HG03565 (cell line): ENCODE data around the gene BCO2.
A peak's percentile ranks its signal among the peaks of the same experiment; 100 is the strongest.
"Not testable (repeated sequence)": the region's sequence is repeated elsewhere in the genome, so short reads cannot be mapped to it uniquely, and the experiment has no call there.

Experiments
- ATAC-seq: cut with Tn5 transposase; IDR thresholded peaks from one replicate; pipeline ENCODE4 v1.9.1; 2021; ENCODE audit warnings: mild to moderate bottlenecking, moderate library complexity; ENCODE audit not compliant: unreplicated experiment

Gene BCO2

DNA sequence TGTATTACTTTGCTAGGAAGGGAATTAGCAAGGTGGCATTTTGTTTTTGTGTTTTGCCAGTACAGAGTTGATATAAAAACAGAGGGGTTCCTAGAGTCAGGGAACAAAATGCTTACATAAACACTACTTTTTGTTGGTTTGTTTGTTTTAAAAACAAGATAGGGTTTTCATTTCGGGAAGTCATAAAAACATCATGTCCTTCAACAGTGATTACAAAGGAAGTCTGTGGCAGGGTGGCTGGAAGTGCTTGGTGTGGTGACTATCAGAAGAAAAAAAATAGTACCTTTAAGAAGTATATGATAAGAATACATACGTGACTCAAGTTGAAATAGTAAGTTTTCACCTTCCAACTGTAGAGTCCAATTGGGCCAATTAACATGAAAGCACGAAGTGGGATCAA is 10.3 kb upstream of the BCO2 start:
- no peak for ATAC-seq

DNA sequence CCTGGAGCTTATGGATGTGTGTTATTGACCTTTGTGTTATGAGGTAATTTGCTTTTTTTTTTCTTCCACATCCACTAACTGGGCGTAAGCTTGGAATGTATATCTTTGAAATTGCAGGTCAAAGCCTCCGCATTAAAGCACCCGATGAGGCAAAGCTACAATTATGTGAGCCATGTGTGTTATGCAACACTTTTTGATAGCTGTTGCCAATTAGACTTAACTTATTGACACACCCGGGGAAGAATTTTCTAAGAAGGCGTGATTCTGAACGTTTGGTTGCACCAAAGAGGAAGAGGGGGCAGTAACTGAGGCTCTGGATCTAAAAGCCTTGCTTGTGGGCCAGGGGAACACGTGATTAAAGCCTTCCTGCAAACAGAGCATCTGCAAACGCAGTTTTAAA is 8.8 kb upstream of the BCO2 start:
- no peak for ATAC-seq

DNA sequence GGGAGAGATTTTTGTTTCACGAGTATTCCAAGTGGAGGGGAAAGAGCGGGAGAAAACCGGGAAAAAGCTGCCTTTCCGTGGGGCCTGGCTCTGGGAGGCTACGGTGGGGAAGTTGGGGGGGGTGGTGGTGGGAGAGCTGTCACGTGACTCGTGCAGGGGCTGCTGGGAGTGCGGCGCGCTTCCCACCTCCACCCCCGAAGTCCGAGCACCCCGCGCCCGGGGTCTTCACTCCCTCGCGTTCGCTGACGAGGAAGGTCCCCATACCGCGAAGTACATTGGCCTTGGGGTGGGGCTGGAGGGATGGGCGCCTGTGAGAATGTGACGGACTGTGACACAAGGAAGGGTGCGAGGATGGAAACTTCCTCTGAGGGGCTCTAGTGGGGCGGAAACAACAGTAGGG is 8.2 kb upstream of the BCO2 start, which contains the start of gene TEX12:
Gene TEX12 (plus strand): TSS at position 228 of the 400 bp plus-strand sequence. CDS start 1,897 bp downstream, outside the sequence.
- no peak for ATAC-seq

DNA sequence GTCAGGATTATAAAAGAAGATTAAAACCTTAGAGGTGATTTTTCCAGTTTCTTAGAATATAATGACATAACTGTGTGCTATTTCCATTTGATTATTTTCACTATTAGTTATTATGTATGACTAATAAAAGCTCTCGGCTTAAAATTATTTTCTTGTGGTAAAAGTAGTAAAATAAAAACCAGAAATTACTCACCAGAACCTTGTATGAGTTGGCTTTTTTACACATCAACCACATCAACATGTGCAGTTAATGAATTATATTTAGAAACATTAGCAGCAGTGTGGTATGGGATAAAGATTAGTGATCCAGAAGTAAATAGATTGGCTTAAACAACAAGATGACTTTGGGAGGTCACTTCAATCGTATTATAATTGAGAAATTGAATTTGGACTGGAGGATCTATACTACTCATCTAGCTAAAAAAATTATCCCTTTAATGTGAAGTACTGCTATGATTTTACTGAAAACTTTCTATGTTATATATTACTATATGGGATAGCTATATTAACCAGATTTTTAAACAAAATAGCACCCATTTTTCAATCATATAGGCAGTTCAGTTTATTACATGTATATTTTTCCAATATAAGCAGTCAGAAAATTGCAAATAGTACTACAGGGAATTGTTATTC is 2.8 kb upstream of the BCO2 start:
- peak; percentile 59 for ATAC-seq

DNA sequence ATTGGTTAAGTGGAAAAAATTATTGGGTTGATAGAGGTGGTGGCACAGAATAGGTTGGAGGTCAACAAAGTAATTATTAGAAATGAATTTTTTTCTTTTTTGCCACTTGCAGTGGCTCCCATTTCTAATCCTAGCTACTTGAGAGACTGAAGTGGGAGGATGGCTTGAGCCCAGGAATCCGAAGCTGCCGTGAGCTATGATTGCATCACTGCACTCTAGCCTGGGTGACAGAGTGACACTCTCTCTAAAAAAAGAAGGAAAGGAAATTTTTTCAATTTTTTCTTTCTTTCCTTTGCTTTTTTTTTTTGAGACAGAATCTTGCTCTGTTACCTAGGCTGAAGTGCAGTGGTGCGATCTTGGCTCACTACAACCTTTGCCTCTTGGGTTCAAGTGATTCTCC is 2.2 kb upstream of the BCO2 start:
- ATAC-seq = no peak

DNA sequence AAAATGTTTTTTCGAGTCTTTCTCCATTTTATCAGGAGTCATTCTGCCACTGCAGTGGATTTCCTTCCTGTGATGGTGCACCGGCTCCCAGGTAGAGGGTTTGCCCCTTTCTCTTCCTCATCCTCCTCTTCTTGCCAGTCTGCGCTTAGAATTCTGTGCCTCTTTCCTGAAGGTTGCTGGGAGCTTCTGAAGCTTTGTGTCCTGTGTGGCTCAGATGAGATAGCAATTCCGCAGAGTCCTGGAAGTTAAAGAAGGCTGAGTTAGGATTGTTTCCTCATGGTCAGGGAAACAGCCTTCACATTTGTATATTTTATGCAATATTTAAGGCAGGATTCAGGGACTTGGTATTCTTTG is 264 bp downstream of the BCO2 start:
- ATAC-seq = no peak

DNA sequence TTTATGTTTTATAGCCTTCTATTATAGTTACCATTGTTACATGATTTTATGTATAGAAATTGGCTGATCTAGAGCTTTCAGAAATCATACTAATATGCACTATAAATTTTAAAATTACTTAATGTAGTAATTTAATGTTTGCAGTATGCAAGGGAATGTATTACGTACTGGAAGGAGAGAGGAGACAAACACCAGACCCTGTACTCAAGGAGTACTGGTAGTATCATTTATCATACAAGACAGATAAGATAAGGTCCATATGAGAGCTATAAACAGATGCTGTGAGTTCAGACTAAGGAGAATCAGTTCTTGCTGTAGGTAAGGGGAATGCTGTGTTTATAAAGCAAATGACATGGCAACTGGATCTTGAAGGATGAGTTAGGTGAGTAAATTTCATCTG is 765 bp downstream of the BCO2 start:
- ATAC-seq = no peak

DNA sequence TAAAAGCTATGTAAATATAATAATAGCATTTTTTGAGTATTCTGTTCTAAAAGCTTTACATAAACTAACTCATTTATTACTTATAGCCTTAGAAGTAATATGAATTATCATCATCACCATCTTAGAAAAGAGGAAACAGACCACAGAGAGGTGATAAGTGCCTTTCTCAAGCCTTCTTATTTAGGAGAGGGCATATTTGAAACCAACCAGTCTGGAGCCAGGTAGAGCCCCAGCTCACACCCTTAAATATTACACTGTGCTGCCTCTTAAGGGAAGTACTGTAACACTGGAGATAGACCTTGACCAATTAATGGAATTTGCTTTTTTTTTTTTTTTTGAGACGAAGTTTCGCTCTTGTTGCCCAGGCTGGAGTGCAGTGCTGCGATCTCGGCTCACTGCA is 2.3 kb downstream of the BCO2 start:
- no peak for ATAC-seq

DNA sequence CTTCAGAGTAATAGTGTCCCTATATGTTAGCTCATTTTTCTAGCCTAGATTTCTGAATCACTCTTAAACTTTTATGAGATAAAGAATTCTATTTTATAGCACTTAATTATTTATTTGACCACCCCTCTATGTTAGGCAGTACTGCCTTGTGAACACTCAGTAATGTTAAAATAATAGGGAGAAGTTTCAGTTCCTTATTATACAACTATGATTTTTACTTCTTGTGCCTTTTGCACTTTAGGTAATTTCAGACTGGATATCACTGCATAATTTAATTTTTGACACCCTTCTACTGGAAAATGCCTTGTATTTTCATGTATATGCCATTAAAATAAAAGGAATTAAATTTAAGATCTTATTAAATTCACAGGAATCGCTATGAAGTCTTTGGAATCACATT is 3.1 kb downstream of the BCO2 start:
- no peak for ATAC-seq

DNA sequence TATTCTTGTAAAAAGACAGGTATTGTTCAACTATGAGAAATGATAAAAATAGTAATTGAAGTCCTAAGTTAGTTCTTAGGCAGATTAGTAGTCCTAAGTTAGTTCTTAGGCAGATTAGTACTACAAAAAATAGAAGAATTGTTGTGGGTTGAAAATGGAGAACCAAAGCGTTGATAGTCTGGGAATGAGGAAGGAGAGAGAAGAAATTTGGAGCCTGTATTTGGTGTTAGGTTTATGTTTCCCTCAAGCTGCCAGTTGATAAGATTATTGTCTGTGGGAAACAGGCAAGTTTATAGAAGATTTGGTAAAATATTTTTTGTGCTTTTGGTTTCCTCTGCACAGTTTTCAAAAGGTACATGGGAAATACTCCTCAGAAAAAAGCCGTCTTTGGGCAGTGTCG is 3.6 kb downstream of the BCO2 start:
- ATAC-seq = no peak

DNA sequence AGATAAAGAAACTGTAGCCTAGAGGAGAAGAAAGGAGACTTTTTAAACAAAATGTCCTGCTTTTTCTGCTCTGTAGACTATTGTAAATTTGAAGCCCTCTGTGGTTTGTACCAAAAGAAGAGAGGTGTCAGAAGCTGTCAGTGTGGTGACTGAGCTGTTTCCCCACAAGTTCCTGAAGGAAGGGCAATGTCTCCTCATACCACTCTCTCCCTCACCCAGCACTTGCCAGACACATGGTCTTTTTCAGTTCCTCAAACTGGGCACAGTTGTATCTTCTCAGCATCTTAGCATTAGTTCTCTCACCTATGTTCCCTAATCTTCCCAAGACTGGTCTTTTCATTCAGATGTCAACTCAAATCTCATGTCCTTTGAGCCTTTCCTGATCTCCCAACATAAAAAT is 4.3 kb downstream of the BCO2 start:
- ATAC-seq = no peak

DNA sequence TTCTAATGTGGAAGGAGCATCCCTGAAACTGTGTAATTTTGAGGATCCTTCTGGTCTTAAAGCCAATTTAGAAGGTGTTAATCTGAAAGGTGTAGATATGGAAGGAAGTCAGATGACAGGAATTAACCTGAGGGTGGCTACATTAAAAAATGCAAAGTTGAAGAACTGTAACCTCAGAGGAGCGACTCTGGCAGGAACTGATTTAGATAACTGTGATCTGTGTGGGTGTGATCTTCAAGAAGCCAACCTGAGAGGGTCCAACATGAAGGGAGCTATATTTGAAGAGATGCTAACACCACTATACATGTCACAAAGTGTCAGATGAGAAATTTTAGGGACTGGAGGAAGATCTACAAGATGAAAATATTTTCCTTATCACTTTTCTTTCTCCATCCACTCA is 7.6 kb downstream of the BCO2 start:
- ATAC-seq = no peak

DNA sequence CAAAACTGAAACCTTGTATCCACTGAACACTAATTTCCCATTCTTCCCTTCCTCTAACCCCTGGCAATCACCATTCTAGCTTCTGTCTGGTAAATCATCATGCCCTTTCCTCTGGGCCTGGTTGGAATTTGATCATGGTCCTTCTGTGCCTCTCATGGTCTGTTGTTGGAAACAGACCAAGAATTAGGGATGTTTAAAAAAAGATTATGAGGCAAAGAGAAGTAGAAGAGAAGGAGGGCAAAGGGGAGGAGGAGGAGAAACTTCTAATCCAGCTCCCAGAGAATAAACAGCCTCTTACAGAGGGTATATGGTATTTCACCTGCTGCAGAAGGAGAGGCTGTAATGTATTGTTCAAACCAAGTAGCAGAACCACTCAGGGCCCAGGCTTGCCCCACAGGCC is 10.6 kb downstream of the BCO2 start:
- ATAC-seq = no peak

DNA sequence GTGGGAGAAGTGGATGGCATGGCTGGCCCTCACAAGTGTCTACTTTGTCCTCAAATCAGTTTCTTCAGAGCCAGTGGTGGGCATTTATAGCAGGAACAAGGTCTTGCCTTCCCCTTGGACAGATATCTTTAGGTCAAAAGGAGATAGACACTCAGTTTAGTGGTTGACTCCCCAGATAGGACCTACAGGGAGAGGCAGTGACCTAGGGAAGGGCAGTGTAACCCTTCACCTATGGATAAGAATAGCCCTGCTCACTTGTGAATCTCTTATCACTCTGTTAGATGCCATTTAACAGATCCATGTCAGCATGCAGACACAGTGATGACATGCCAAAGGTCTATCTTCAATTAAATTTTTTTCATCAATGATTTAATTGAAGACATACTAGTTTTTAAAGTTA is 11.0 kb downstream of the BCO2 start:
- ATAC-seq = no peak

DNA sequence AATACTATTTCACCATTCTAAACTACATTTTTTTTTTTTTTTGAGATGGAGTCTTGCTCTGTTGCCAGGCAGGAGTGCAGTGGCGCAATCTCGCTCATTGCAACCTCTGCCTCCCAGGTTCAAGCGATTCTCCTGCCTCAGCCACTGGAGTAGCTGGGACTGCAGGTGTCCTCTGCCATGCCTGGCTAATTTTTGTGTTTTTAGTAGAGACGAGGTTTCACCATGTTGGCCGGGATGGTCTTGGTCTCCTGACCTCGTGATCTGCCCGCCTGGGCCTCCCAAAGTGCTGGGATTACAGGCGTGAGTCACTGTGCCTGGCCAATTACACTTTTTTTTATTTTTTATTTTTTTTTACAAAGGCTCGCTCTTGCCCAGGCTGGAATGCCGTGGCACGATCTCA is 19.8 kb downstream of the BCO2 start:
- not testable (repeated sequence) for ATAC-seq

DNA sequence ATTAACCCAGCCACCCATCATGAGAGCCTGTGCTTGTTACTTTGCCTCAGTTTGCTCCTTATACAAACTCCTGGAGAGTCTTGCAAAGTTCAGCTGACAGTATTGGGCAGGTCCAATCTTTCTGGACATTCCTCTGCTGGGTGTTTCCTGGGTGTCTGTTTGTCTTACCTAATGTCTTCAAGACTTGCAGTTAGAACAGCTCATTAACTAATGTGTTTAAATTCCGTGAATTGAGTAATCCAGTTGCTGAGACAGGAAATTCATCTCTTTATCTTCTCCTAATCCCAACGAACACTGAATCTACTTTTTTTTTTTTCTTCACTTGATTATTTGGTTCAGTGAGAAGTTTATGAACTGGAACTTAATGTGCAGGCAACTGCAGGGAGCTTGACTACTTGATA is 20.6 kb downstream of the BCO2 start:
- no peak for ATAC-seq

DNA sequence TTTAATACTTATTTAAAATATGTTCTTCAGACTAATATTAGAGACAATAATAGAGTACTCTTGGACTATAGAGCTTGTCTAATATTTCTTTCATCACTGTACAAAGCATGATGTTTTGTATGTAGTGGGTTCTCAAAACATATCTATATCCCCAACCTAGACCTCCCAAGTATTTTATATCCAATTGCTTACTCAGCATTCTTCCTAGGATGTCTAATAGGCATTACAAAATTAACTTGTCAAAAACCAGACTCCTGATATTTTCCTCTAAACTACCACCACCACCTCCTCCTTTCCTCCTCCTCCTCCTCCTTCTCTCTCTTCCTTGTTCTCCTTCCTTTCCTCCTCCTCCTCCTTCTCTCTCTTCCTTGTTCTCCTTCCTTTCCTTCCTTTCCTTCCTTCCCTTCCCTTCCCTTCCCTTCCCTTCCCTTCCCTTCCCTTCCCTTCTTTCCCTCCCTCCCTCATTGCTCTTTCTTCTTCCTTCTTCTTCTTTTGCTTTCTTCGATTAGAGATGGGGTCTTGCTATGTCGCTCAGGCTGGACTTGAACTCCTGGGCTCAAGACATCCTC is 21.3 kb downstream of the BCO2 start:
- ATAC-seq = no peak

DNA sequence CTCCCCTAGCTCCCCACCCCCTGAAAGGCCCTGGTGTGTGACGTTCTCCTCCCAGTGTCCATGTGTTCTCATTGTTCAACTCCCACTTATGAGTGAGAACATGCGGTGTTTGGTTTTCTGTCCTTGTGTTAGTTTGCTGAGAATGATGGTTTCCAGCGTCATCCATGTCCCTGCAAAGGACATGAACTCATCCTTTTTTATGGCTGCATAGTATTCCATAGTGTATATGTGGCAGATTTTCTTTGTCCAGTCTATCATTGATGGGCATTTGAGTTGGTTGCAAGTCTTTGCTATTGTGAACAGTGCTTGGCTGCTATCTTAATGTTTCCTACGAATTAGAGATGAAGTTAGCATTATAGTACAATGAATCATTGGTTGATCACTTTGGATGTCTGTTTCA is 23.8 kb downstream of the BCO2 start:
- not testable (repeated sequence) for ATAC-seq

DNA sequence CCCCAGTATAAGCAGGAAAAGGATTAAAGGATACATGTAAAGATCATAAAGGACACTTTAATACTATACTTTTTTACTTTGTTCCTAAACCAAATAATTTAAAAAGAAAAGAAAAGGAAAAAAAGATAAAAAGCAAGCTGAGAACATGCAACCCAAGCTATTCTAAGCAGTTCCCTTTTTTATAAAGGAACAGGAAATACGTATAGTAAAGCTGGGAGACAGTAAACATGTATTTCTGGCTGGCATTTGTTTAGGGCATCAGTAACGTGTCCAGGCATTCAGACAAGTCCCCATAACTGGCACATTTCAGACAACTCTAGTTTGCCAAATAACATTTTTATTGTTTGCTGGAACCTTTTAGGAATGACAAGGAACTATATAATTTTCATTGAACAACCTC is 24.9 kb downstream of the BCO2 start:
- ATAC-seq = no peak

DNA sequence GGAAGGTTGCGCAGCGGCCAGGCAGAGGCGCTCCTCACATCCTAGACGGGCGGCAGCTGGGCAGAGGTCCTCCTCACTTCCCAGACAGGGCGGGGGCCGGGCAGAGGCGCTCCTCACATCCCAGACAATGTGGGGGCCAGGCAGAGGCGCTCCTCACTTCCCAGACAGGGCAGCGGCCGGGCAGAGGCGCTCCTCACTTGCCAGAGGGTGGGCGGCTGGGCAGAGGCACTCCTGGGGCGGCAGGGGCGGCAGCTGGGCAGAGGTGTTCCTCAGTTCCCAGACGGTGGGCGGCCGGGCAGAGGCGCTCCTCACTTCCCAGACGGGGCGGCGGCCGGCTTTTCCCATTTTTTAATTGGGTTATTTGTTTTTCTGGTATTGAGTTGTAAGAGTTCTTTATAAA is 30.8 kb downstream of the BCO2 start:
- no peak for ATAC-seq

DNA sequence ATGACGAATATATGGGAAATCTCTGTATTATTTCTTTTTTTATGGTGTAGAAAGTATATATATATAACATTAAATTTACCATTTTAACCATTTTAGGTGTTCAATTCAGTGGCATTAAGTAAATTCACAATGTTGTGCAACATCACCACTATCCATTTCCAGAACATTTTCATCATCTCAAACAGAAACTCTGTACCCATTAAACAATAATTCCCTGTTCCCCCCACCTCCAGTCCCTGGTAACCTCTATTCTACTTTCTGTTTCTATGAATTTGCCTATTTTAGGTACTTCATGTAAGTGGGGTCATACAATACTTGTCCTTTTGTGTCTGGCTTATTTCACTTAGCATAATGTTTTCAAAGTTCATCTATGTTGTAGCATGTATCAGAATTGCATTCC is 35.6 kb downstream of the BCO2 start:
- no peak for ATAC-seq

DNA sequence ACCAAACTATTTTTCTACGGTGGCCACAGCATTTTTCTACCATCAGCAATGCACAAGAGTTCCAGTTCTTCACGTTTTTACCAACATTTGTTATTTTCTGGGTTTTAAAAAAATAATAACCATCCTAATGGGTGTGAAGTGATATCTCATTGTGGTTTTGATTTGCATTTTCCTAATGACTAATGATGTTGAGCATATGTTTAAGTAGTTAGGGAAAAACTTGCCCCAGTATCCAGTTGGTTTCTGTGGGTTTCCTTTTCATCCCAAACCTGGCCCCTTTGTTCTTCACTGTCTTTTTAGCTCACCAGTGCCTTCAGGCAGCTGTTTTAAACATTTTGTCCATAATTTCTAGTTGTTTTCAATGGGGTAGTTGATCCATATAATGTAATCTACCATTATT is 36.2 kb downstream of the BCO2 start:
- ATAC-seq = no peak

DNA sequence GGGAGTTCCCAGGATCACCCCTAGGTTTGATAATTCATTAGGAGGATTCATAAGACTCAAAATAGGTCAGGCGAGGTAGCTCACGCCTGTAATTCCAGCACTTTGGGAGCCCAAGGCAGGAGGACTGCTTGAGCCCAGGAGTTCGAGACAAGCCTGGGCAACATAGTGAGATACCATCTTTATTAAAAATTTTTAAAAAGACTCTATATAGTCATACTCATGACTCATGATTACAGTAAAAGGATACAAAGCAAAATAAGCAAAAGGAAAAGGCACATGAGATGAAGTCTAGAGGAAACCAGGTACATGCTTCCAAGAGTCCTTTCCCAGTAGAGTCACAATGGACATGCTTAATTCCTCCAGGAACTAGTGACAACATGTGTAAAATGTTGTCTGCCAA is 37.0 kb downstream of the BCO2 start:
- ATAC-seq = no peak
